ENCODE measurements around the gene FOXRED1. TPM values are rescaled to one million over a fixed set of nuclear protein-coding genes. Genes with fewer than 3 reads are reported as not detected.

The FOXRED1 gene
- total RNA-seq, 1 experiment from 2014 or later: 43.2 TPM

GRCh38 chr11:126256216-126256615 is 12.7 kb upstream of the FOXRED1 start:
- DNase-seq: peak in 1 of 2 experiments; percentile 11
- no peaks in the 10 kb centered on the region for H3K9me3 ChIP-seq (ENCODE audit: insufficient read depth, low read depth)
- no peak overlapping the region for H2AFZ ChIP-seq
- no peaks in the 10 kb centered on the region for H3K4me1 ChIP-seq (replicated peaks; ENCODE audit: insufficient read depth)
- intact Hi-C loops (cut with micrococcal nuclease; ENCODE audit: unreplicated experiment): no loop called here
- CTCF ChIA-PET: no interaction called here
- H3K9me2 ChIP-seq (ENCODE audit: insufficient read depth): no peaks in the 10 kb centered on the region
- BruUV-seq (replicated peaks): no TSS peak
- no peaks in the 10 kb centered on the region for H3K36me3 ChIP-seq (ENCODE audit: low read depth)
- no peak overlapping the region for H3K4me2 ChIP-seq
- no peak overlapping the region for H3K4me3 ChIP-seq
- TF ChIP-seq EZH2 (IDR thresholded peaks at IDR 0.05; ENCODE audit: low read depth): no peak
- no peak for TF ChIP-seq CTCF (conservative IDR thresholded peaks at IDR 0.05)
- no peak overlapping the region for H3K27ac ChIP-seq
- POLR2A ChIA-PET (ENCODE audit: unreplicated experiment): no interaction called here
- peaks cover 8% of the 10 kb centered on the region; the same call in 1 of the 2 replicates for H4K20me1 ChIP-seq (ENCODE audit: insufficient read depth)
- H3K27me3 ChIP-seq (ENCODE audit: insufficient read depth, low read depth): no peaks in the 10 kb centered on the region
- H3K79me2 ChIP-seq (ENCODE audit: low read depth): no peaks in the 10 kb centered on the region
- H3F3A ChIP-seq (ENCODE audit: insufficient read depth, low read depth): peaks cover 26% of the 10 kb centered on the region

DNA sequence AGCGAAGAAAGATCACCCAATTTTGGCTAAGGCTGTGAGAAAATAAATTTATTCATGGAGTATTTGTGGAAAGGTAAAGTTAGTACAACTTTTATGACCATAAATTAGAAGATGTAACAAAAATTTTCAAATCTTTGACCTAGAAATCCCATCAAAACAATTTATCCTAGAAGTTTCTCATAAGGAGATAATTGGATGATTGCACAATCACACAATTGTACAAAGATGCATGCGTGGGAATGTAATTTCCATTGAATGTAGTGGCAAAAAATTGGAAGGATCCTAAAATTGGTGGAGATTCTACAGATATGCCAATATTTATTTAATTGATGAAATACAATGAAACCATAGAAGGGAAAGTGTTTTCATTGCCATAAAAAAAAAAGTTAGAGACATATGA is 11.8 kb upstream of the FOXRED1 start:
- BruUV-seq (replicated peaks): no TSS peak
- intact Hi-C loops (cut with micrococcal nuclease; ENCODE audit: unreplicated experiment): no loop called here

GRCh38 chr11:126257764-126258163 is 11.2 kb upstream of the FOXRED1 start:
- H3K79me2 ChIP-seq (ENCODE audit: low read depth): no peaks in the 10 kb centered on the region
- intact Hi-C loops (cut with micrococcal nuclease; ENCODE audit: unreplicated experiment): no loop called here
- H3K36me3 ChIP-seq (ENCODE audit: low read depth): no peaks in the 10 kb centered on the region
- H4K20me1 ChIP-seq (ENCODE audit: insufficient read depth): peaks cover 8% of the 10 kb centered on the region; the same call in 1 of the 2 replicates
- H2AFZ ChIP-seq: no peak overlapping the region
- H3K4me2 ChIP-seq: no peak overlapping the region
- DNase-seq: peak in 1 of 2 experiments; percentile 34
- H3K27me3 ChIP-seq (ENCODE audit: insufficient read depth, low read depth): no peaks in the 10 kb centered on the region
- no peaks in the 10 kb centered on the region for H3K9me3 ChIP-seq (ENCODE audit: insufficient read depth, low read depth)
- peaks cover 26% of the 10 kb centered on the region for H3F3A ChIP-seq (ENCODE audit: insufficient read depth, low read depth)
- BruUV-seq (replicated peaks): no TSS peak
- ChIA-PET CTCF (interaction anchor here (0.6 kb wide), 1 partner anchor 462 kb away, joined by 3 read pairs; no protein-coding TSS in a partner anchor), POLR2A (ENCODE audit: unreplicated experiment) (no interaction called here)
- H3K9me2 ChIP-seq (ENCODE audit: insufficient read depth): no peaks in the 10 kb centered on the region
- TF ChIP-seq CTCF (conservative IDR thresholded peaks at IDR 0.05) (no peak), EZH2 (IDR thresholded peaks at IDR 0.05; ENCODE audit: low read depth) (no peak)
- H3K27ac ChIP-seq: no peak overlapping the region
- no peak overlapping the region for H3K4me3 ChIP-seq
- H3K4me1 ChIP-seq (replicated peaks; ENCODE audit: insufficient read depth): no peaks in the 10 kb centered on the region

More for the DNA sequence above, 11.8 kb upstream of the FOXRED1 start:
- Histone ChIP-seq H3K4me1 (replicated peaks; ENCODE audit: insufficient read depth) (no peaks in the 10 kb centered on the region), H3F3A (ENCODE audit: insufficient read depth, low read depth) (peaks cover 26% of the 10 kb centered on the region), H2AFZ (no peak overlapping the region), H3K9me2 (ENCODE audit: insufficient read depth) (no peaks in the 10 kb centered on the region), H3K36me3 (ENCODE audit: low read depth) (no peaks in the 10 kb centered on the region), H3K9me3 (ENCODE audit: insufficient read depth, low read depth) (no peaks in the 10 kb centered on the region), H3K79me2 (ENCODE audit: low read depth) (no peaks in the 10 kb centered on the region), H3K27ac (no peak overlapping the region), H3K4me3 (no peak overlapping the region), H4K20me1 (ENCODE audit: insufficient read depth) (peaks cover 8% of the 10 kb centered on the region; the same call in 1 of the 2 replicates), H3K4me2 (no peak overlapping the region), H3K27me3 (ENCODE audit: insufficient read depth, low read depth) (no peaks in the 10 kb centered on the region)
- TF ChIP-seq CTCF (conservative IDR thresholded peaks at IDR 0.05) (no peak), EZH2 (IDR thresholded peaks at IDR 0.05; ENCODE audit: low read depth) (no peak)
- peak in 1 of 2 experiments; percentile 15 for DNase-seq
- POLR2A ChIA-PET (ENCODE audit: unreplicated experiment): no interaction called here
- CTCF ChIA-PET: no interaction called here

All from PC-9 (cell line).